HEK293 (cell line): Measurements from ENCODE around the gene LAMA4.

Source experiments
- CTCF ChIA-PET: fragments of 350-600 bp; formaldehyde crosslinking; extraction: SDS; loops from one replicate; lab custom pipeline; 2021; ENCODE audit warnings: antibody characterized with exemption; lab: Yijun Ruan, JAX
- POLR2A ChIA-PET: fragments of 300-600 bp; formaldehyde crosslinking; extraction: SDS; loops from one replicate; lab custom pipeline; 2020; ENCODE audit warnings: antibody characterized with exemption, inconsistent platforms; lab: Yijun Ruan, JAX
- H3K27ac ChIP-seq: fragments of 200-500 bp; sonication (Bioruptor generic); 2 replicates; pipeline ENCODE4 v1.5.1; 2014; ENCODE audit warnings: low read depth, low read length, control low read depth, inconsistent platforms; ENCODE audit errors: extremely low read depth
- H3K36me3 ChIP-seq, 2 experiments: fragments of 200-500 bp in 1 of 2; sonication (Bioruptor generic) in 1 of 2; 1 replicate in 1 of 2; 2 replicates in 1 of 2; pipeline ENCODE4 v1.5.1; 2014 to 2017; ENCODE audit warnings: inconsistent platforms in 2 of 2, low read length in 2 of 2; ENCODE audit not compliant: control insufficient read depth in 2 of 2, insufficient read depth in 1 of 2
- H3K4me1 ChIP-seq: fragments of 200-500 bp; sonication (Bioruptor generic); 2 replicates; pipeline ENCODE4 v1.5.1; 2014; ENCODE audit warnings: mild to moderate bottlenecking, low read length, inconsistent platforms; ENCODE audit not compliant: control insufficient read depth, insufficient read depth
- H3K4me3 ChIP-seq: 2 replicates; pipeline ENCODE4 v1.5.1; 2011; ENCODE audit warnings: low read depth, mild to moderate bottlenecking, control low read depth, low read length, moderate library complexity
- H3K9me3 ChIP-seq: fragments of 200-500 bp; sonication (Bioruptor generic); 2 replicates; pipeline ENCODE4 v1.5.1; 2014; ENCODE audit warnings: low read depth, low read length, inconsistent platforms; ENCODE audit not compliant: control insufficient read depth, insufficient read depth
- HOXC10 ChIP-seq: sonication (generic); formaldehyde crosslinking; IDR thresholded peaks from 2 replicates; pipeline ENCODE4 v1.8.1; 2023; ENCODE audit warnings: mild to moderate bottlenecking, missing genetic modification reagents
- INSM2 ChIP-seq: fragments of 450-650 bp; formaldehyde crosslinking; IDR thresholded peaks from 2 replicates; pipeline ENCODE4 v1.5.1; 2016; ENCODE audit warnings: missing biosample characterization, missing genetic modification characterization
- KLF10 ChIP-seq: fragments of 450-650 bp; IDR thresholded peaks from 2 replicates; pipeline ENCODE4 v1.5.1; 2018; ENCODE audit warnings: missing biosample characterization, mild to moderate bottlenecking, missing genetic modification characterization
- ZBTB17 ChIP-seq: fragments of 450-650 bp; formaldehyde crosslinking; IDR thresholded peaks from 2 replicates; pipeline ENCODE4 v1.5.1; 2016; ENCODE audit warnings: missing biosample characterization, missing genetic modification characterization
- ZBTB20 ChIP-seq: fragments of 450-650 bp; formaldehyde crosslinking; IDR thresholded peaks from 2 replicates; pipeline ENCODE4 v1.5.1; 2016; ENCODE audit warnings: missing biosample characterization, missing genetic modification characterization
- ZIC2 ChIP-seq: fragments of 450-650 bp; formaldehyde crosslinking; IDR thresholded peaks from 2 replicates; pipeline ENCODE4 v1.5.1; 2016; ENCODE audit warnings: missing biosample characterization, missing genetic modification characterization
- ZNF138 ChIP-seq: fragments of 450-650 bp; formaldehyde crosslinking; IDR thresholded peaks from 2 replicates; pipeline ENCODE4 v1.5.1; 2016; ENCODE audit warnings: missing biosample characterization, missing genetic modification characterization, borderline replicate concordance
- ZNF146 ChIP-seq: fragments of 450-650 bp; formaldehyde crosslinking; IDR thresholded peaks from 2 replicates; pipeline ENCODE4 v1.5.1; 2016; ENCODE audit warnings: missing biosample characterization, missing genetic modification characterization
- ZNF24 ChIP-seq: fragments of 450-650 bp; formaldehyde crosslinking; IDR thresholded peaks from 2 replicates; pipeline ENCODE4 v1.5.1; 2016; ENCODE audit warnings: missing biosample characterization, missing genetic modification characterization
- ZNF514 ChIP-seq: fragments of 450-650 bp; formaldehyde crosslinking; IDR thresholded peaks from 2 replicates; pipeline ENCODE4 v1.5.1; 2016; ENCODE audit warnings: missing biosample characterization, missing genetic modification characterization
- ZNF629 ChIP-seq: fragments of 450-650 bp; formaldehyde crosslinking; IDR thresholded peaks from 2 replicates; pipeline ENCODE4 v1.5.1; 2017; ENCODE audit warnings: missing biosample characterization, missing genetic modification characterization
- ZNF677 ChIP-seq: fragments of 450-650 bp; IDR thresholded peaks from 2 replicates; pipeline ENCODE4 v1.5.0; 2018; ENCODE audit warnings: missing biosample characterization, mild to moderate bottlenecking, missing genetic modification characterization, moderate library complexity
- ZNF785 ChIP-seq: fragments of 450-650 bp; formaldehyde crosslinking; IDR thresholded peaks from 2 replicates; pipeline ENCODE4 v1.5.1; 2016; ENCODE audit warnings: missing biosample characterization, missing genetic modification characterization
- ZNF837 ChIP-seq: fragments of 450-650 bp; formaldehyde crosslinking; IDR thresholded peaks from 2 replicates; pipeline ENCODE4 v1.5.1; 2016; ENCODE audit warnings: missing biosample characterization, missing genetic modification characterization
- TF ChIP-seq, protein P1 (sequence below): fragments of 450-650 bp; formaldehyde crosslinking; IDR thresholded peaks from 2 replicates; pipeline ENCODE4 v1.5.1; 2016; ENCODE audit warnings: missing biosample characterization, missing genetic modification characterization
- TF ChIP-seq, protein P2 (sequence below): fragments of 450-650 bp; formaldehyde crosslinking; IDR thresholded peaks from 2 replicates; pipeline ENCODE4 v1.5.1; 2016; ENCODE audit warnings: missing biosample characterization, missing genetic modification characterization
- TF ChIP-seq, protein P3 (sequence below): fragments of 450-650 bp; formaldehyde crosslinking; IDR thresholded peaks from 2 replicates; pipeline ENCODE4 v1.5.1; 2017; ENCODE audit warnings: missing biosample characterization, missing genetic modification characterization
- TF ChIP-seq, protein P4 (sequence below): fragments of 450-650 bp; formaldehyde crosslinking; IDR thresholded peaks from 2 replicates; pipeline ENCODE4 v1.5.1; 2017; ENCODE audit warnings: missing biosample characterization, missing genetic modification characterization

Gene LAMA4

GRCh38 chr6:112241820-112242429 lies 12.4 kb downstream of the LAMA4 start (continued):
- no peak for TF ChIP-seq INSM2 (tag by site-specific recombination)

GRCh38 chr6:112237595-112237994 lies 16.8 kb downstream of the LAMA4 start:
- CTCF ChIA-PET = interaction anchor here (1.0 to 2.4 kb wide), 2 partner anchors 44 to 58 kb away, joined by 5 to 10 read pairs; no protein-coding TSS in a partner anchor
- no peak for TF ChIP-seq ZNF146
- TF ChIP-seq, protein P1, sequence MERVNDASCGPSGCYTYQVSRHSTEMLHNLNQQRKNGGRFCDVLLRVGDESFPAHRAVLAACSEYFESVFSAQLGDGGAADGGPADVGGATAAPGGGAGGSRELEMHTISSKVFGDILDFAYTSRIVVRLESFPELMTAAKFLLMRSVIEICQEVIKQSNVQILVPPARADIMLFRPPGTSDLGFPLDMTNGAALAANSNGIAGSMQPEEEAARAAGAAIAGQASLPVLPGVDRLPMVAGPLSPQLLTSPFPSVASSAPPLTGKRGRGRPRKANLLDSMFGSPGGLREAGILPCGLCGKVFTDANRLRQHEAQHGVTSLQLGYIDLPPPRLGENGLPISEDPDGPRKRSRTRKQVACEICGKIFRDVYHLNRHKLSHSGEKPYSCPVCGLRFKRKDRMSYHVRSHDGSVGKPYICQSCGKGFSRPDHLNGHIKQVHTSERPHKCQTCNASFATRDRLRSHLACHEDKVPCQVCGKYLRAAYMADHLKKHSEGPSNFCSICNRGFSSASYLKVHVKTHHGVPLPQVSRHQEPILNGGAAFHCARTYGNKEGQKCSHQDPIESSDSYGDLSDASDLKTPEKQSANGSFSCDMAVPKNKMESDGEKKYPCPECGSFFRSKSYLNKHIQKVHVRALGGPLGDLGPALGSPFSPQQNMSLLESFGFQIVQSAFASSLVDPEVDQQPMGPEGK (tag by site-specific recombination) = no peak
- peak; percentile 78 for TF ChIP-seq ZBTB20 (tag by site-specific recombination)
- TF ChIP-seq, protein P2, sequence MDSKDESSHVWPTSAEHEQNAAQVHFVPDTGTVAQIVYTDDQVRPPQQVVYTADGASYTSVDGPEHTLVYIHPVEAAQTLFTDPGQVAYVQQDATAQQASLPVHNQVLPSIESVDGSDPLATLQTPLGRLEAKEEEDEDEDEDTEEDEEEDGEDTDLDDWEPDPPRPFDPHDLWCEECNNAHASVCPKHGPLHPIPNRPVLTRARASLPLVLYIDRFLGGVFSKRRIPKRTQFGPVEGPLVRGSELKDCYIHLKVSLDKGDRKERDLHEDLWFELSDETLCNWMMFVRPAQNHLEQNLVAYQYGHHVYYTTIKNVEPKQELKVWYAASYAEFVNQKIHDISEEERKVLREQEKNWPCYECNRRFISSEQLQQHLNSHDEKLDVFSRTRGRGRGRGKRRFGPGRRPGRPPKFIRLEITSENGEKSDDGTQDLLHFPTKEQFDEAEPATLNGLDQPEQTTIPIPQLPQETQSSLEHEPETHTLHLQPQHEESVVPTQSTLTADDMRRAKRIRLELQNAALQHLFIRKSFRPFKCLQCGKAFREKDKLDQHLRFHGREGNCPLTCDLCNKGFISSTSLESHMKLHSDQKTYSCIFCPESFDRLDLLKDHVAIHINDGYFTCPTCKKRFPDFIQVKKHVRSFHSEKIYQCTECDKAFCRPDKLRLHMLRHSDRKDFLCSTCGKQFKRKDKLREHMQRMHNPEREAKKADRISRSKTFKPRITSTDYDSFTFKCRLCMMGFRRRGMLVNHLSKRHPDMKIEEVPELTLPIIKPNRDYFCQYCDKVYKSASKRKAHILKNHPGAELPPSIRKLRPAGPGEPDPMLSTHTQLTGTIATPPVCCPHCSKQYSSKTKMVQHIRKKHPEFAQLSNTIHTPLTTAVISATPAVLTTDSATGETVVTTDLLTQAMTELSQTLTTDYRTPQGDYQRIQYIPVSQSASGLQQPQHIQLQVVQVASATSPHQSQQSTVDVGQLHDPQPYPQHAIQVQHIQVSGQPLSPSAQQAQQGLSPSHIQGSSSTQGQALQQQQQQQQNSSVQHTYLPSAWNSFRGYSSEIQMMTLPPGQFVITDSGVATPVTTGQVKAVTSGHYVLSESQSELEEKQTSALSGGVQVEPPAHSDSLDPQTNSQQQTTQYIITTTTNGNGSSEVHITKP (tag by site-specific recombination) = peak; percentile 38
- TF ChIP-seq ZBTB17 (tag by site-specific recombination) = peak; percentile 61; the same call in 1 of the 2 replicates
- no peak for TF ChIP-seq ZNF138 (tag by site-specific recombination)
- TF ChIP-seq KLF10 = no peak

DNA sequence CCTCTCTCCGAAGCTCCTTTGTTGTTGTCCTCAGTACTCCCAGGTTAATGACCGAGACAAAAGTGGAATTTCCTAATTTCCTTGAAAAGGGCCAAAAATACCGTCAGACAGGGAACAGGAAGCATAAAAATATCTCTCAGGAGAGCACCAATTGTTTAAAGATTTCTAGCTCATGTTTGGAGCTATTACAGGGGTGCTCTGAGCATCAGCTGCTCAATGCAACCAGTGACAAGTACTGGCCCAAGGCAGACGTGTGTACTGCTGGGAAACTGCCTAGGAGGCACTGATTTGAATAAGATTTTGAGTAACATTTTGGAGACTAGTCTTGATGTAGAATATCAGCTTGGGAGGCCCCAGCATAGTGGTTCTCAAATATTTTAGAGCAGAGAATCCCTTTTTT lies 17.3 kb downstream of the LAMA4 start:
- H3K36me3 ChIP-seq = no peaks in the 10 kb centered on the region
- ChIA-PET CTCF (interaction anchor here (1.0 to 2.4 kb wide), 3 partner anchors 9 to 57 kb away, joined by 3 to 10 read pairs (median 5); no protein-coding TSS in a partner anchor), POLR2A (interaction anchor here (1.0 to 1.1 kb wide), 2 partner anchors 15 to 17 kb away, joined by 4 to 10 read pairs; partner anchors contain the start of gene LAMA4)
- H3K4me3 ChIP-seq = no peak overlapping the region
- TF ChIP-seq ZNF785 (tag by site-specific recombination) = no peak
- TF ChIP-seq ZNF24 (tag by site-specific recombination) = no peak
- no peak for TF ChIP-seq ZNF629 (tag by site-specific recombination)
- no peak for TF ChIP-seq HOXC10
- no peak for TF ChIP-seq ZIC2
- TF ChIP-seq ZNF514 (tag by site-specific recombination) = no peak
- TF ChIP-seq, protein P3, sequence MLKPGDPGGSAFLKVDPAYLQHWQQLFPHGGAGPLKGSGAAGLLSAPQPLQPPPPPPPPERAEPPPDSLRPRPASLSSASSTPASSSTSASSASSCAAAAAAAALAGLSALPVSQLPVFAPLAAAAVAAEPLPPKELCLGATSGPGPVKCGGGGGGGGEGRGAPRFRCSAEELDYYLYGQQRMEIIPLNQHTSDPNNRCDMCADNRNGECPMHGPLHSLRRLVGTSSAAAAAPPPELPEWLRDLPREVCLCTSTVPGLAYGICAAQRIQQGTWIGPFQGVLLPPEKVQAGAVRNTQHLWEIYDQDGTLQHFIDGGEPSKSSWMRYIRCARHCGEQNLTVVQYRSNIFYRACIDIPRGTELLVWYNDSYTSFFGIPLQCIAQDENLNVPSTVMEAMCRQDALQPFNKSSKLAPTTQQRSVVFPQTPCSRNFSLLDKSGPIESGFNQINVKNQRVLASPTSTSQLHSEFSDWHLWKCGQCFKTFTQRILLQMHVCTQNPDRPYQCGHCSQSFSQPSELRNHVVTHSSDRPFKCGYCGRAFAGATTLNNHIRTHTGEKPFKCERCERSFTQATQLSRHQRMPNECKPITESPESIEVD (tag by site-specific recombination) = no peak
- no peak for TF ChIP-seq ZNF837 (tag by site-specific recombination)
- no peak for TF ChIP-seq ZNF677
- TF ChIP-seq, protein P4, sequence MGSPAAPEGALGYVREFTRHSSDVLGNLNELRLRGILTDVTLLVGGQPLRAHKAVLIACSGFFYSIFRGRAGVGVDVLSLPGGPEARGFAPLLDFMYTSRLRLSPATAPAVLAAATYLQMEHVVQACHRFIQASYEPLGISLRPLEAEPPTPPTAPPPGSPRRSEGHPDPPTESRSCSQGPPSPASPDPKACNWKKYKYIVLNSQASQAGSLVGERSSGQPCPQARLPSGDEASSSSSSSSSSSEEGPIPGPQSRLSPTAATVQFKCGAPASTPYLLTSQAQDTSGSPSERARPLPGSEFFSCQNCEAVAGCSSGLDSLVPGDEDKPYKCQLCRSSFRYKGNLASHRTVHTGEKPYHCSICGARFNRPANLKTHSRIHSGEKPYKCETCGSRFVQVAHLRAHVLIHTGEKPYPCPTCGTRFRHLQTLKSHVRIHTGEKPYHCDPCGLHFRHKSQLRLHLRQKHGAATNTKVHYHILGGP (tag by site-specific recombination) = no peak
- no peak overlapping the region for H3K27ac ChIP-seq
- H3K9me3 ChIP-seq = no peaks in the 10 kb centered on the region
- H3K4me1 ChIP-seq = peaks cover 35% of the 10 kb centered on the region

More at GRCh38 chr6:112237595-112237994, 16.8 kb downstream of the LAMA4 start:
- H3K36me3 ChIP-seq = no peaks in the 10 kb centered on the region
- no peaks in the 10 kb centered on the region for H3K9me3 ChIP-seq
- POLR2A ChIA-PET = no interaction called here
- no peak overlapping the region for H3K4me3 ChIP-seq
- H3K27ac ChIP-seq = no peak overlapping the region
- peaks cover 30% of the 10 kb centered on the region for H3K4me1 ChIP-seq
